H1 (cell line): Measurements from ENCODE around the gene ADCY3. TPM values are rescaled to one million over a fixed set of nuclear protein-coding genes. Genes with fewer than 3 reads are reported as not detected.

Experiments
- CTCF ChIA-PET: fragments of 300-600 bp; sonication (Branson Sonifier 250); formaldehyde crosslinking; loops from one replicate; lab custom pipeline; 2021; ENCODE audit not compliant: partially characterized antibody; lab: Charles Lee
- POLR2A ChIA-PET: fragments of 300-600 bp; sonication (Branson Sonifier 250); formaldehyde crosslinking; loops from one replicate; lab custom pipeline; 2021; ENCODE audit warnings: inconsistent platforms; ENCODE audit not compliant: partially characterized antibody; lab: Charles Lee
- DNase-seq, 2 experiments: peaks; one replicate each; pipeline versions ENCODE4 v3.0.0 to v3.0.0-alpha.2; 2010 to 2022; ENCODE audit warnings: low spot score in 2 of 2, low read depth in 1 of 2, mixed read lengths in 1 of 2
- FAIRE-seq: peaks from 2 replicates; lab custom pipeline; 2011; peaks lifted over from hg19 to GRCh38; lab: Jason Lieb, UNC
- H2AFZ ChIP-seq: 2 replicates; pipeline ENCODE4 v1.8.1; 2012; ENCODE audit warnings: low read length, inconsistent platforms
- H2AK5ac ChIP-seq: 2 replicates; pipeline ENCODE4 v1.6.1; 2013; ENCODE audit warnings: low read depth, low read length
- H2BK120ac ChIP-seq: replicated peaks from 2 replicates; pipeline ENCODE3; 2013; ENCODE audit warnings: low read depth, low read length, inconsistent platforms
- H2BK12ac ChIP-seq: 2 replicates; pipeline ENCODE4 v1.6.1; 2013; ENCODE audit warnings: low read depth, low read length
- H2BK15ac ChIP-seq: 2 replicates; pipeline ENCODE4 v1.6.1; 2013; ENCODE audit warnings: low read length
- H2BK20ac ChIP-seq: 2 replicates; pipeline ENCODE4 v1.6.1; 2013; ENCODE audit warnings: low read length
- H2BK5ac ChIP-seq: 2 replicates; pipeline ENCODE4 v1.6.1; 2013; ENCODE audit warnings: low read depth, low read length
- H3K14ac ChIP-seq: 2 replicates; pipeline ENCODE4 v1.6.1; 2013; ENCODE audit warnings: inconsistent platforms; ENCODE audit not compliant: insufficient read length
- H3K18ac ChIP-seq: 2 replicates; pipeline ENCODE4 v1.6.1; 2013; ENCODE audit warnings: low read length; ENCODE audit errors: extremely low read depth
- H3K23ac ChIP-seq: 2 replicates; pipeline ENCODE4 v1.6.1; 2013; ENCODE audit warnings: inconsistent platforms; ENCODE audit not compliant: insufficient read length
- H3K23me2 ChIP-seq: 2 replicates; pipeline ENCODE4 v1.6.1; 2013; ENCODE audit warnings: low read depth, low read length
- H3K27ac ChIP-seq: 2 replicates; pipeline ENCODE4 v1.6.1; 2011; ENCODE audit warnings: low read depth, low read length, inconsistent platforms
- H3K27me3 ChIP-seq, 4 experiments: replicated peaks in 1 of 4; 1 replicate in 1 of 4; 2 replicates in 3 of 4; pipeline versions ENCODE4 v1.6.1 to v1.8.1; 2011 to 2013; ENCODE audit warnings: low read length in 3 of 4, mild to moderate bottlenecking in 3 of 4, inconsistent platforms in 2 of 4, mixed read lengths in 2 of 4, moderate library complexity in 1 of 4; ENCODE audit not compliant: control insufficient read depth in 3 of 4, insufficient read depth in 3 of 4; ENCODE audit errors: extremely low read depth in 1 of 4
- H3K36me3 ChIP-seq, 4 experiments: 2 replicates each; pipeline versions ENCODE4 v1.6.1 to v1.8.1; 2011 to 2013; ENCODE audit warnings: mild to moderate bottlenecking in 4 of 4, low read length in 3 of 4, moderate library complexity in 2 of 4, control low read depth in 1 of 4, inconsistent platforms in 1 of 4; ENCODE audit not compliant: insufficient read depth in 4 of 4, control insufficient read depth in 2 of 4
- H3K4ac ChIP-seq: replicated peaks from 2 replicates; pipeline ENCODE3; 2013; ENCODE audit warnings: low read length, low read depth, mixed read lengths, inconsistent platforms; ENCODE audit not compliant: insufficient read length
- H3K4me1 ChIP-seq, 4 experiments: replicated peaks in 1 of 4; 1 replicate in 1 of 4; 2 replicates in 3 of 4; pipeline versions ENCODE4 v1.6.1 to v1.8.1; 2011 to 2013; ENCODE audit warnings: low read length in 3 of 4, inconsistent platforms in 2 of 4, mixed read lengths in 1 of 4; ENCODE audit not compliant: insufficient read depth in 4 of 4, control insufficient read depth in 3 of 4
- H3K4me2 ChIP-seq, 2 experiments: 2 replicates each; pipeline versions ENCODE4 v1.6.1 to v1.8.1; 2011 to 2013; ENCODE audit warnings: low read depth in 2 of 2, low read length in 2 of 2, control low read depth in 1 of 2, inconsistent platforms in 1 of 2, mild to moderate bottlenecking in 1 of 2; ENCODE audit not compliant: insufficient read depth in 1 of 2
- H3K4me3 ChIP-seq, 4 experiments: fragments of 200-600, 300-600 bp in 1 of 4; sonication (generic), shearing (Covaris generic), sonication (Bioruptor Twin) in 1 of 4; 2 replicates each; pipeline versions ENCODE4 v1.5.1 to v1.8.1; 2011 to 2016; ENCODE audit warnings: low read length in 4 of 4, low read depth in 3 of 4, control low read depth in 2 of 4, inconsistent platforms in 2 of 4, mild to moderate bottlenecking in 2 of 4, mixed read lengths in 1 of 4, moderate library complexity in 1 of 4; ENCODE audit not compliant: insufficient read depth in 2 of 4; ENCODE audit errors: extremely low read depth in 1 of 4
- H3K56ac ChIP-seq: replicated peaks from 2 replicates; pipeline ENCODE3; 2013; ENCODE audit warnings: low read depth, mild to moderate bottlenecking, mixed read lengths, low read length, inconsistent platforms; ENCODE audit not compliant: insufficient read length
- H3K79me1 ChIP-seq: 2 replicates; pipeline ENCODE4 v1.6.1; 2013; ENCODE audit warnings: low read depth, low read length, control low read depth
- H3K79me2 ChIP-seq, 2 experiments: 2 replicates each; pipeline versions ENCODE4 v1.6.1 to v1.8.1; 2012 to 2013; ENCODE audit warnings: low read length in 2 of 2, mild to moderate bottlenecking in 2 of 2, inconsistent platforms in 1 of 2; ENCODE audit not compliant: insufficient read depth in 2 of 2, control insufficient read depth in 1 of 2
- H3K9ac ChIP-seq, 4 experiments: replicated peaks in 1 of 4; 1 replicate in 1 of 4; 2 replicates in 3 of 4; pipeline versions ENCODE4 v1.6.1 to v1.8.1; 2011 to 2013; ENCODE audit warnings: low read depth in 3 of 4, low read length in 3 of 4, control low read depth in 2 of 4, mild to moderate bottlenecking in 2 of 4, moderate library complexity in 2 of 4, inconsistent platforms in 1 of 4; ENCODE audit errors: extremely low read depth in 1 of 4
- H3K9me3 ChIP-seq, 2 experiments: 2 replicates each; pipeline versions ENCODE4 v1.6.1 to v1.8.1; 2012 to 2013; ENCODE audit warnings: mild to moderate bottlenecking in 2 of 2, moderate library complexity in 2 of 2, control low read depth in 1 of 2, inconsistent platforms in 1 of 2, low read depth in 1 of 2, low read length in 1 of 2, mixed read lengths in 1 of 2; ENCODE audit not compliant: insufficient read depth in 2 of 2
- H4K20me1 ChIP-seq, 2 experiments: replicated peaks in 1 of 2; 2 replicates each; pipeline versions ENCODE3 to v1.8.1; 2011 to 2013; ENCODE audit warnings: inconsistent platforms in 2 of 2, low read length in 2 of 2, mild to moderate bottlenecking in 1 of 2; ENCODE audit not compliant: insufficient read depth in 2 of 2, control insufficient read depth in 1 of 2
- H4K5ac ChIP-seq: 2 replicates; pipeline ENCODE4 v1.6.1; 2013; ENCODE audit warnings: low read length, low read depth, mixed read lengths, inconsistent platforms; ENCODE audit not compliant: insufficient read length
- H4K8ac ChIP-seq: 2 replicates; pipeline ENCODE4 v1.8.0; 2013; ENCODE audit warnings: mild to moderate bottlenecking, moderate library complexity, low read length, inconsistent platforms; ENCODE audit not compliant: insufficient read depth; ENCODE audit errors: extremely low read depth
- H4K91ac ChIP-seq: replicated peaks from 2 replicates; pipeline ENCODE3; 2013; ENCODE audit warnings: low read length, mixed read lengths, inconsistent platforms; ENCODE audit not compliant: insufficient read length
- CEBPB ChIP-seq: IDR thresholded peaks from 2 replicates; pipeline ENCODE4 v1.6.1; 2012; ENCODE audit warnings: low read depth, low read length
- CHD2 ChIP-seq: IDR thresholded peaks from 2 replicates; pipeline ENCODE4 v1.6.1; 2012; ENCODE audit warnings: low read length, improper control_type of control experiment
- EP300 ChIP-seq, 2 experiments: IDR thresholded peaks; 1 replicate in 1 of 2; 2 replicates in 1 of 2; pipeline ENCODE4 v1.6.1; 2011 to 2012; ENCODE audit warnings: low read depth in 2 of 2, low read length in 2 of 2, mild to moderate bottlenecking in 2 of 2, borderline replicate concordance in 1 of 2, inconsistent platforms in 1 of 2, moderate library complexity in 1 of 2
- GTF2F1 ChIP-seq: IDR thresholded peaks from 2 replicates; pipeline ENCODE4 v1.6.1; 2012; ENCODE audit warnings: low read depth, low read length, improper control_type of control experiment, borderline replicate concordance
- JUND ChIP-seq: IDR thresholded peaks from 2 replicates; pipeline ENCODE4 v1.6.1; 2011; ENCODE audit warnings: mild to moderate bottlenecking, improper control_type of control experiment, low read length
- SP2 ChIP-seq: IDR thresholded peaks from 2 replicates; pipeline ENCODE4 v1.6.1; 2012; ENCODE audit warnings: mild to moderate bottlenecking, low read length, inconsistent platforms
- SUZ12 ChIP-seq: fragments of 200-600 bp; sonication (generic); IDR thresholded peaks from 2 replicates; pipeline ENCODE4 v1.6.1; 2012; ENCODE audit warnings: mild to moderate bottlenecking, inconsistent platforms, low read length, moderate library complexity, mixed read lengths
- YY1 ChIP-seq: IDR thresholded peaks from 2 replicates; pipeline ENCODE4 v1.6.1; 2011; ENCODE audit warnings: low read depth, mild to moderate bottlenecking, low read length
- WGBS, 2 experiments: shearing (Covaris generic) in 1 of 2; methylation state at CpG; one replicate each; pipeline versions ENCODE4 v1.1.6 to v1.1.7; 2013 to 2015; ENCODE audit warnings: low lambda C conversion rate in 2 of 2, mixed read lengths in 2 of 2, inconsistent platforms in 1 of 2, low coverage in 1 of 2, missing lambda C conversion rate in 1 of 2; ENCODE audit not compliant: insufficient replicate concordance in 2 of 2, insufficient coverage in 1 of 2, insufficient read length in 1 of 2; ENCODE audit errors: extremely low coverage in 1 of 2, missing lambda C conversion rate in 1 of 2; 5-methylcytosine and 5-hydroxymethylcytosine counted together
- polyA plus RNA-seq, 7 experiments: library from polyadenylated mRNA; depleted of rRNA in 3 of 7; stranded (reverse) in 5 of 7; unstranded in 2 of 7; fragments of >200 nt in 5 of 7; fragments of 200-250 nt in 2 of 7; gene quantifications; 1 replicate in 5 of 7; 2 replicates in 1 of 7; 4 replicates in 1 of 7; pipeline versions ENCODE4 v1.2.1 to v1.2.3, GENCODE V29; 2011 to 2013; ENCODE audit warnings: missing spikeins in 2 of 7, mixed read lengths in 2 of 7
- total RNA-seq: library from RNA; stranded (reverse); fragmentation: NEBNext Ultra II Directional; extraction: Animal tissue kit (Norgen Biotek cat#: 25700); gene quantifications from 2 replicates; pipeline ENCODE4 v1.2.1, GENCODE V29; 2021
- TF ChIP-seq, protein P1 (sequence below), 3 experiments: IDR thresholded peaks; 1 replicate in 2 of 3; 2 replicates in 1 of 3; pipeline versions ENCODE4 v1.5.1 to v1.6.1; 2011; ENCODE audit warnings: low read length in 3 of 3, mild to moderate bottlenecking in 3 of 3, inconsistent platforms in 2 of 3, low read depth in 1 of 3, moderate library complexity in 1 of 3; ENCODE audit not compliant: insufficient read depth in 1 of 3; ENCODE audit errors: control extremely low read depth in 1 of 3
- TF ChIP-seq, protein P2 (sequence below): IDR thresholded peaks from 2 replicates; pipeline ENCODE4 v1.6.1; 2012; ENCODE audit warnings: low read length, inconsistent platforms

ADCY3 gene
- total and polyA plus RNA-seq, 2 of the 8 experiments (the other 6 are each of a cell fraction or from before 2014, with no cell fraction given), result 45.1 to 52.9 TPM

DNA sequence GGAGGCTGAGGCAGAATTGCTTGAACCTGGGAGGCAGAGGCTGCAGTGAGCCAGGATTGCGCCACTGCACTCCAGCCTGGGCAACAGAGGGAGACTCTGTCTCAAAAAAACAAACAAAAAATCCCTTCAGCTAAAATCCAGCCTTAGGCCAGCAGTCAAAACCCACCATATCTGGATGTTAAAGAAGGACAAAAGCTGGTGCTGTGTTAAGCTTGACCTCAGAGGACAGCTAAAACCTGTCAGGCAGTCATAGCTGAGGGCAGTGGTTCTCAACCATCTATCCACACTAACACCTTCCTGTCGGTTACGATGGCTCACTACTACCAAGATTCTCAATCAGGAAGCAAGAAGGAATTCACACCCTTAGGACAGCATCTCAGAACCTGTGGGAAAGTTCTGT lies 136.4 kb downstream of the ADCY3 start:
- no peak overlapping the region for H3K4me3 ChIP-seq
- no peaks in the 10 kb centered on the region for H3K27me3 ChIP-seq
- no peaks in the 10 kb centered on the region for H3K4me1 ChIP-seq
- H3K79me1 ChIP-seq, result no peaks in the 10 kb centered on the region
- ChIA-PET POLR2A (interaction anchor here (0.5 to 1.5 kb wide), 2 partner anchors 9 to 978 kb away, joined by 3 to 7 read pairs; partner anchors contain the start of genes CENPO and PTRHD1), CTCF (interaction anchor here (1.0 to 1.8 kb wide), 5 partner anchors 9 to 64 kb away, joined by 3 to 6 read pairs (median 4); partner anchors contain the start of genes CENPO and PTRHD1)
- no peaks in the 10 kb centered on the region for H4K20me1 ChIP-seq
- H3K4ac ChIP-seq, result no peak overlapping the region
- H2AFZ ChIP-seq, result peak overlapping the region; percentile 12; the same call in 1 of the 2 replicates
- FAIRE-seq (no peak), DNase-seq (no peak)
- WGBS, 2 experiments, result 100% methylated on average over 3 of the region's 3 CpGs; no CpG with 5 or more reads in 1 of the 2 experiments
- H2AK5ac ChIP-seq, result no peak overlapping the region
- no peak overlapping the region for H3K9ac ChIP-seq
- no peak overlapping the region for H3K4me2 ChIP-seq
- H2BK120ac ChIP-seq, result no peak overlapping the region
- no peak overlapping the region for H3K27ac ChIP-seq
- no peak overlapping the region for H2BK15ac ChIP-seq
- H2BK20ac ChIP-seq, result no peak overlapping the region
- H3K14ac ChIP-seq, result no peak overlapping the region
- no peaks in the 10 kb centered on the region for H3K36me3 ChIP-seq
- no peak overlapping the region for H4K91ac ChIP-seq
- no peak overlapping the region for H2BK5ac ChIP-seq
- no peaks in the 10 kb centered on the region for H3K79me2 ChIP-seq
- H2BK12ac ChIP-seq, result no peak overlapping the region
- no peak overlapping the region for H3K23ac ChIP-seq
- no peak overlapping the region for H4K5ac ChIP-seq
- no peak overlapping the region for H4K8ac ChIP-seq
- H3K18ac ChIP-seq, result no peak overlapping the region
- no peaks in the 10 kb centered on the region for H3K9me3 ChIP-seq
- H3K56ac ChIP-seq, result no peak overlapping the region
- no peaks in the 10 kb centered on the region for H3K23me2 ChIP-seq
- TF ChIP-seq GTF2F1 (no peak), YY1 (no peak), CEBPB (no peak), EP300 (IDR thresholded peaks at IDR 0.05; ENCODE audit: borderline replicate concordance in 1 of 2, low read depth in 2 of 2, low read length in 2 of 2) (no peak), JUND (no peak), CHD2 (no peak), SP2 (no peak), SUZ12 (no peak)
- TF ChIP-seq, protein P1, sequence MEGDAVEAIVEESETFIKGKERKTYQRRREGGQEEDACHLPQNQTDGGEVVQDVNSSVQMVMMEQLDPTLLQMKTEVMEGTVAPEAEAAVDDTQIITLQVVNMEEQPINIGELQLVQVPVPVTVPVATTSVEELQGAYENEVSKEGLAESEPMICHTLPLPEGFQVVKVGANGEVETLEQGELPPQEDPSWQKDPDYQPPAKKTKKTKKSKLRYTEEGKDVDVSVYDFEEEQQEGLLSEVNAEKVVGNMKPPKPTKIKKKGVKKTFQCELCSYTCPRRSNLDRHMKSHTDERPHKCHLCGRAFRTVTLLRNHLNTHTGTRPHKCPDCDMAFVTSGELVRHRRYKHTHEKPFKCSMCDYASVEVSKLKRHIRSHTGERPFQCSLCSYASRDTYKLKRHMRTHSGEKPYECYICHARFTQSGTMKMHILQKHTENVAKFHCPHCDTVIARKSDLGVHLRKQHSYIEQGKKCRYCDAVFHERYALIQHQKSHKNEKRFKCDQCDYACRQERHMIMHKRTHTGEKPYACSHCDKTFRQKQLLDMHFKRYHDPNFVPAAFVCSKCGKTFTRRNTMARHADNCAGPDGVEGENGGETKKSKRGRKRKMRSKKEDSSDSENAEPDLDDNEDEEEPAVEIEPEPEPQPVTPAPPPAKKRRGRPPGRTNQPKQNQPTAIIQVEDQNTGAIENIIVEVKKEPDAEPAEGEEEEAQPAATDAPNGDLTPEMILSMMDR (IDR thresholded peaks at IDR 0.05; ENCODE audit: control extremely low read depth in 1 of 3, insufficient read depth in 1 of 3, low read depth in 1 of 3, low read length in 3 of 3), result no peak
- TF ChIP-seq, protein P2, sequence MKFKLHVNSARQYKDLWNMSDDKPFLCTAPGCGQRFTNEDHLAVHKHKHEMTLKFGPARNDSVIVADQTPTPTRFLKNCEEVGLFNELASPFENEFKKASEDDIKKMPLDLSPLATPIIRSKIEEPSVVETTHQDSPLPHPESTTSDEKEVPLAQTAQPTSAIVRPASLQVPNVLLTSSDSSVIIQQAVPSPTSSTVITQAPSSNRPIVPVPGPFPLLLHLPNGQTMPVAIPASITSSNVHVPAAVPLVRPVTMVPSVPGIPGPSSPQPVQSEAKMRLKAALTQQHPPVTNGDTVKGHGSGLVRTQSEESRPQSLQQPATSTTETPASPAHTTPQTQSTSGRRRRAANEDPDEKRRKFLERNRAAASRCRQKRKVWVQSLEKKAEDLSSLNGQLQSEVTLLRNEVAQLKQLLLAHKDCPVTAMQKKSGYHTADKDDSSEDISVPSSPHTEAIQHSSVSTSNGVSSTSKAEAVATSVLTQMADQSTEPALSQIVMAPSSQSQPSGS, result no peak
